Activated T-helper 1 cell treated with anti-CD3 and anti-CD28 coated beads, Interleukin-12 subunit alpha, Interleukin-12 subunit beta, Interleukin-2, Interleukin-4 antibody, amounts not matched to agents 30 ng/mL and 10 ng/mL and 1 ng/mL, durations not matched to agents 14 hours and 24 hours and 36 hours (primary cell): ENCODE results near the gene SPATA31E1. TPM values are rescaled to one million over a fixed set of nuclear protein-coding genes. Genes with fewer than 3 reads are reported as not detected.
"Not testable (repeated sequence)": the region's sequence is repeated elsewhere in the genome, so short reads cannot be mapped to it uniquely, and the experiment has no call there.

Experiments used
- DNase-seq: peaks from one replicate; pipeline ENCODE4 v3.0.0; 2021; ENCODE audit warnings: low spot score
- H3K27ac Mint-ChIP-seq: one replicate; pipeline ENCODE4 v1.8.0; 2021; ENCODE audit warnings: mild to moderate bottlenecking, mixed read lengths
- H3K27me3 Mint-ChIP-seq: one replicate; pipeline ENCODE4 v1.8.0; 2022; ENCODE audit warnings: mild to moderate bottlenecking, moderate library complexity, mixed read lengths; ENCODE audit not compliant: insufficient read depth
- H3K36me3 Mint-ChIP-seq: one replicate; pipeline ENCODE4 v1.8.0; 2021; ENCODE audit warnings: low read depth, mixed read lengths
- H3K4me1 Mint-ChIP-seq: one replicate; pipeline ENCODE4 v1.8.0; 2021; ENCODE audit warnings: low read depth, mixed read lengths
- H3K4me3 Mint-ChIP-seq: one replicate; pipeline ENCODE4 v1.8.0; 2021; ENCODE audit warnings: mild to moderate bottlenecking, moderate library complexity, mixed read lengths
- H3K9me3 Mint-ChIP-seq: one replicate; pipeline ENCODE4 v1.8.0; 2021; ENCODE audit warnings: mixed read lengths
- intact Hi-C: fragments of 100-400 bp; cut with micrococcal nuclease; formaldehyde crosslinking; loops from one replicate; pipeline ENCODE4 v1.15.1; 2024
- total RNA-seq: library from RNA; stranded (reverse); gene quantifications from 2 replicates; pipeline ENCODE4 v1.2.3, GENCODE V29; 2022

The SPATA31E1 gene
- total RNA-seq, 1 donor from 2014 or later = not detected

DNA sequence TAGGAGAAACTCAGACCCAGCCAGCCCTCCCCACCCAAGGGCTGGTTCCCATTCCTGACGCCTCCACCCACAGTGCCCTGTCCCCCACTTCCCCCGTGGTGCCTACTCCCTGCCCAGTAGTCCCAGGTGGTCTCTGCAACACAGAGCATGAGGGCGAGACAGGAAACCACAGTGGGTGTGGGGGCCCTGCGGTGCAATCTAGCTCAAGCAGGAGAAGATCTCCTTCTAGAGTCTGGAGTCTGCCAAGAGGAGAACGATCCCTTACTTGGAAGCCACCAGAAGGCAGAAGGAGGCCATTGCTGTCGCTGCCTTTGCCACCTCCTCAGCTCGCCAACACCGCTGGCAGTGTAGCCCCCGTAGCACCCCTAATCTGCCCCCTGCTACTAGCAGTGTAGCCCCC lies 55.2 kb downstream of the SPATA31E1 start:
- intact Hi-C loops, H3K27ac Mint-ChIP-seq, H3K27me3 Mint-ChIP-seq, H3K4me3 Mint-ChIP-seq, H3K9me3 Mint-ChIP-seq, DNase-seq, H3K36me3 Mint-ChIP-seq, H3K4me1 Mint-ChIP-seq: not testable (repeated sequence)

DNA sequence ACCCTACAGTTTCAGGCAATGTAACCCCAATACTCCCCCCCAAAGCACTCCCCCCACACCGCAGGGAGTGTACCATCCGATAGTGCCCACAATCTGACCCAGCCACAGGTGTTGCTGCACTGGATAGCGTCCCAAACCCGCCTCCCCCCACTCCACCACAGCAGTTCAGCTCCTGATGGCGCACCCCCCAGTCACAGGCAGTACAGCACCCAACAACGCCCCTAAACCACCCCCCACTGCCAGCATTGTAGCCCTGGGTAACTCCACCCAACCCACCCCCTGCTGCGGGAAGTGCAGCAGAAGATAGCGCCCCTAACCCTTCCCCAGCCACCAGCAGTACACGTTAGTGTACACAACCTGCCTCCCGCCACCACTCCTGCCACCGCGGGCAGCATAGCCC lies 55.7 kb downstream of the SPATA31E1 start:
- H3K4me3 Mint-ChIP-seq, H3K9me3 Mint-ChIP-seq, H3K27me3 Mint-ChIP-seq, intact Hi-C loops, DNase-seq, H3K4me1 Mint-ChIP-seq, H3K36me3 Mint-ChIP-seq, H3K27ac Mint-ChIP-seq: not testable (repeated sequence)

Other genes starting within 250 kb of the SPATA31E1 start
- 1.5 and 2.5 TPM in 2 replicates for gene CTSL, start 156.8 kb upstream of the SPATA31E1 start, total RNA-seq
- gene SPATA31C1, start 35.1 kb downstream of the SPATA31E1 start, total RNA-seq = not detected in 2 replicates
- gene CDK20, start 91.7 kb downstream of the SPATA31E1 start, total RNA-seq = 0.91 and 1.0 TPM in 2 replicates